NK-92 (cell line): Measurements from ENCODE around the gene MSRB2.
"Not testable (repeated sequence)": the region's sequence is repeated elsewhere in the genome, so short reads cannot be mapped to it uniquely, and the experiment has no call there.

Experiments used
- DNase-seq: peaks from one replicate; lab custom pipeline; 2025; ENCODE audit not compliant: unreplicated experiment; lab: John Stamatoyannopoulos, UW

Gene MSRB2

DNA sequence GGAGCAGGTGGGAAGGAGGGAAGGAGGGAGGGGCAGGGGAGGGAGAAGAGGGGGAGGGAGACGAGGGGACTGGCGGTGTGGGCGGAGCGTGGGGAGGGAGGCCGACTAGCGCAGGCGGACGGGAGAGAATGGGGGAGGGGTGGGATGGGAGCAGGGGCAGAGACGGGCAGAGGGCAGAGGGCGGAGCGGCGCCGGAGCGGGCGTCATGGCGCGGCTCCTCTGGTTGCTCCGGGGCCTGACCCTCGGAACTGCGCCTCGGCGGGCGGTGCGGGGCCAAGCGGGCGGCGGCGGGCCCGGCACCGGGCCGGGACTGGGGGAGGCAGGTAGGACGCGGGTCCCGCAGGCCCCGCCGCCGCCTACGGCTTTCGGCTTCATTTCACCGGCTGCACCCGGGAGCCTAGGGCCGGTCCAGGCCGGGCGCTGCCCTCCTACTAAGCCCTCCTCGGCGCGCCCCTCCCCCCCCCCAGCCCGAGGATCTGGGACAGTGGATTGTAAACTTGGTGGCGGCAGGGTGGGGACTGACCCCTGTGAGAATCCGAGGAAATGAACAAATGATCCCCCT, at the start of gene MSRB2:
MSRB2 (plus strand) TSS at position 176 of the 562 bp plus-strand sequence; CDS start at position 206, 30 bp downstream.
- DNase-seq = no peak

DNA sequence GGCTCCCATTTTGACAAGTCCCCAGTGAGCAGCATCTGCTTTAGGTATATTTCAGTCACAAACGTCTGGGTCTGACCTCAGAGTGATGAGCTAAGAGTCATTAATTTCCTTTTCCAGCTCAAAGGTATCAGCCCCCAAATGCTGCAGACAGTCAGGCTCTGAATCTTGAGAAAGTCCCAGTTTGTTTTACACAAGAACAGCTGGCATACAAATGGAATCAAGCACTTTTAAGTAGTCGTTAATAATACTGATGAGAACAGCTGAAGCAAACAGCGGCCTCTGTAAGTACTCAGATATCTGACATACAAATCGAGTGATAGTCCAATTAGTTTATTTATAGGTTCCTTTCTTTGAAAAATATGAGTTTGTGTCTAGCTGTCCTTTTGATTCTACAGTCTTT, 49.4 kb upstream of the MSRB2 start:
- no peak for DNase-seq

DNA sequence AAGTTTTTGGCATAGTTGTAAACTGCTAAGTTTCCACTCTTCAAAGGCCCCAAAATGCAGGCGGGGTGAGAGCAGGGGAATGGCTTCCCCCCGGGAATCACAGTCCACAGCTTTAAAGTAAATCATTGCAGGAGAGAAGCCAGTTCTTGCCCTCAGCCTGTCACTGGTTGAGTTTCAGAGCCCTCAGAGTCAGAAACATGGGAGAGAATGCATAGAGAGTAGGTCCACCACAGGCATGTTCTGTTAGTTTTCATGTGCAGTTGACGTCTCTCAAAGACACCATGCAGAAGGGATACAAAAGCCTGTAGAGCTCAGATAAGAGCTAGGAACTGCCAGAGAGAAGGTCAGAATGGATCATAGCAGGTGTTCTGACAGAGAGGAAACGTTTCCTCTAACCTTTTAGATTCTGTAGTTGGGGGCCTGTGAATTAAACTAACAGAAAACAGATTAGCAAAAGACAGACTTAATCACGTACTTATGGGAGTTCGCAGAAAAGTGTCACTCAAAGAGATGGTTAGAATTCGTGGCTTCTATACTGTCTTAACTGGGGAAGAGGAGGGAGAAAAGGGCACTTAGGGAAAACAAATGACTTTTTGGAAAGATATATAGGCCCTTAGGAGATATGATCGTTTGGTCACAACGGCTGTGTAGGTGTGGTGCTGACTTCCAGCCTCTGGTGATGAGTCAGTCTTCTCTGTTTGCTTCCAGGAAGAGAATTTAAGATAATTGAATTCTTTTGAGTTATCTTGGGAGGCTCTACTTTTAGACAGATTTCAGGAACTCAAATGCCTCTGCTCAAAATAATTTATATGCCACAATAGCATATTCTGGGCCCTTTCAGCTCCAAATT, 48.0 kb upstream of the MSRB2 start:
- DNase-seq = no peak

DNA sequence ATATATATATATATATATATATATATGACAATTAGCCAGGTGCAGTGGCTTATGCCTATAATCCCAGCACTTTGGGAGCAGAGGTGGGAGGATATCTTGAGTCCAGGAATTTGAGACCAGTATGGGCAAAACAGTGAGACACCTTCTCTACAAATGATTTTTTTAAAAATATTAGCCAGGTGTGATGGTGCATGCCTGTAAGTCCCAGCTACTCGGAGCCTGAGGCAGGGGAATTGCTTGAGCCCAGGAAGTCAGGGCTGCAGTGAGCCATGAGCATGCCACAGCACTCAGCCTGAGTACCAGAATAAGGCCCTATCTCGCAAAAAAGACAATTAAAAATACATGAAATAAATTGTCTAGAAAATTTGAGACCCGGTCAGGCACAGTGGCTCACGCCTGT, 47.2 kb upstream of the MSRB2 start:
- no peak for DNase-seq

DNA sequence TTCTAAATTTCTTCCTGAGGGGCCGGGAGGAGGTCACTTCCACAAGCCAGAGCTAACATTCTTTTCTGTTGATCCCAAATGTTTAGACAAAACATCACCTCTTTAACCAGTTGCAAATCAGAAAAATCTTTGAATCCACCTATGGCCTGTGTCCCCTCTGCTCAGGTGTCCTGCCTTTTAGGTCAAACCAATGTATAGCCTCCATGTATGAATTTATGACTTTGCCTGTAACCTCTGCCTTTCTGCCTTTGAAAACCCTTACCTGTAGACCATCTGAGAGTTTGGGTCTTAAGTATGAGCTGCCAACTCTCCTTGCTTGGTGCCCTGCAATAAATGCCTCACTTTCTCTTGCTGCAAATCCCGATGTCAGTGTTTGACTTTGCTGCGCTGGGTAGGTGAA, 44.1 kb upstream of the MSRB2 start:
- no peak for DNase-seq

DNA sequence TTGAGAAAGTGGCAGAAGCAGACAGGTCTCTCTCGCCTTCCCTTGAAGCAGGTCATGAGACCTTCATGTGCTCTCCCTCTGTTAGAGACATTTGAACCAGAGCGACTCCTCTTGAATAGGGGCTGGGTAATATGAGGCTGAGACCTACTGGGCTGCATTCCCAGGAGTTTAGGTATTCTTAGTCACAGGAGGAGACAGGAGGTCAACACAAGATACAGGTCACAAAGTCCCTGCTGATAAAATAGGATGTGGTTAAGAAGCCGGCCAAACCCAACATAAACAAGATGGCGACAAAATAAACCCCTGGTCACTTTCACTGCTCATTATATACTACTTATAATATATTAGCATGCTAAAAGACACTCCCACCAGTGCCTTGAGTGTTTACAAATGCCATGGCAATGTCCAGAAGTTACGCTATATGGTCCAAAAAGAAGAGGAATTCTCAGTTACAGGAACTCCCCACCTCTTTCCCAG, 43.5 kb upstream of the MSRB2 start:
- no peak for DNase-seq

DNA sequence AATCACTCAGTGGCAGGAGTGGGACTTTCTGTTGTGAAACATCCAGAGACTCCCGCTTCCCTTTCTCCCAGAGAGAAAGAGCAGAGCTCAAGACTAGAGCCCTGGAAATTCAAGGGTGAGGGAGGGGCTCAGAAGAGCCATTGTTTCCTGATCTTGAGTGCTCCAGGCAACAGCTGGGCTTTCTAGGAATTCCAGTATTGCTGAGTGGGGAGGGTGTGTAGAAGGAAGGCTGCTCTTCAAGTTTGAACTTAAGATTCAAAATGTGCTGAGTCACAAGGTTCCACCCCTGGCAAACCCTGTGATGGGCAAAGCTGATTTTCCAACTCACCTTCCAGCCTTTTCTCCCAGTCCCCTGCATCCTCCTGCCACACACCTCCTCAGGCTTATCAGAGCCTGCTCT, 42.3 kb upstream of the MSRB2 start:
- no peak for DNase-seq

DNA sequence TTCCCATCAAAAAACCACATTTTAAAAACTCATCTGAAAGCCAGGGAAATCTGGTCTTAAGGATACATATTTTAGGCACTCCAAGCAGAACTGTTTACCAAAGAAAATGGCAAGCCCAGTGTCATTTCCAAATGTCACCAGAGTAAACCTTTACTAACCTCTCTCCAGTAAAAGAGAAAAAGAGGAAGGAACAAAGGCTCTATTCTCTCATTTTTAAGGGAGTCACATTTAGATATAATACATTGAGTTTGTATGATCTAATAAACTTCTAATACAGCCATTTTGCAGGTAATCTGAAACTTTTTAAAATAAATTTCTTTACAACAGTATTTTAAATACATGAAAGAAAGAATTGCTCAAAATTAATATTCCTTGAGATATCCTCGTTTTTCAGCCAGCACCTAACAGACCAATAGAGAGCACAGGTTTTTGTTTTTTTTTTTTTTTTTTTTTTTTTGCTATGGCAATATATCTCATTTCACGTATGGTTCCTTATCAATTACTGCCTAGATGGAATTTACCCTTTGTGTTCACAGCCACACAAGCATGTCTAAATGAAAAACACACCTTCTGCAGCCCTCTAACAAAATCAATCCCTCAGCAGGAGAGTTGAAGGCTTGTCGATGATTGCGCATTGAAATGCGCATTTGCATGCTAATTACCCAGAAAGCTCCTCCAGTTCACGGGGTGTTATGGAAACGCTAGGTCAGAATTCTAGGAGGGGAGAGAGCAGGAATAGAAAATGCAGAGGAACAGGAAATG, 39.8 kb upstream of the MSRB2 start:
- no peak for DNase-seq

DNA sequence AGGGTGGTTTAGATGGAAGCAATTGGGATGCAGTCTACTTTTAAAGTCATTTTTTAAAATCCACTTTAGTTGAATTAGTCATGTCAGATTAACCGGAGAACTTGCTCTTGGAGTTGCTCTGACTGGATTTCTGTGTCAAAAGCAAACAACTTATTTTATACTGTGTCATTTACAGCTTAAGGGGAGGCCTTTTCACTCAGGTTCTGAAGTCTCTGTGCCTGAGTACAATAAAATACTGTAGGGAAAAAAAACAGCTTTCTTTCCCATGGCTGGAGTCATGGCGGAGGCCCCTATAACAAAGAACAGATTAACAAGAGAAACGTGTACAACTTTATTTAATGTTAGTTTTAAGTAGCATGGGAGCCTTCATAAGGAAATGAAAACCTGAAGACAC, 39.2 kb upstream of the MSRB2 start:
- no peak for DNase-seq

DNA sequence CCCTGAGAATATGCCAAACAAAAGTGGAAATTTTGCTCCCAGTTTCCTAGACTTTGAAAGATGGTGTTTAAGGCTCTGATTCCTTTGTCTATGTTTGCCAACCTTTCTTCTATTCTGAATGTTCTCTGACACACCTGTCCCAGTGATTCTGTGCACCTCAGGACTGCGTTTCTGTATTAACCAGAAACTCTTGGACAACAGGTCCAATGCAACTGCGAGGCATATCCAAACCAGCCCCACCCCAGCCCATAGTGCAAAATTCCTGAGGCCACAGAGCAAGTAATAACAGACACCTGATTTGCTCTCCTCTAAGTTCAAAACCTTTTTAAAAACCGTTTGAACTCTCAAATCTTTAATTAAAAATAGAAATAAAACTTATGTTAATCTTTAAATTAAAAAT, 37.0 kb upstream of the MSRB2 start:
- no peak for DNase-seq

DNA sequence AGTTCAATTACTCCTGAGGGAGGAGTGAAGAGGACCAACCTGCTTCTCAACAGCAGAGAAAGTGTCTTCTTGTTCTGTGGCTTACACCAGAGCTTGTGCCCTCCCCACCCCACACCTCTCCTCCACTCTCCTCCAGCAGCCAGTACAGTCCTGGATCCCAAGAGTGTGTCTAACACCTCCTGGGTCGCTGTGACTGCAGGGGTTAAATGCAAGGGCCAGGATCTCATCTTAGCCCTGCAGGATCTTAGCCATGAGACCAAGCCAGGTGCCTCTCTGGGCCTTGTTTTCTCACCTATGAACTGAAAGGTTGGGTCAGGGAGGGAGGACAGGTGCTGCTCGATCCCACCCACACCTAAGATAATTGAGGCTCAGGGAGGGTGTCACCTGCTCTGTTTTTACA, 34.5 kb upstream of the MSRB2 start:
- DNase-seq = no peak

DNA sequence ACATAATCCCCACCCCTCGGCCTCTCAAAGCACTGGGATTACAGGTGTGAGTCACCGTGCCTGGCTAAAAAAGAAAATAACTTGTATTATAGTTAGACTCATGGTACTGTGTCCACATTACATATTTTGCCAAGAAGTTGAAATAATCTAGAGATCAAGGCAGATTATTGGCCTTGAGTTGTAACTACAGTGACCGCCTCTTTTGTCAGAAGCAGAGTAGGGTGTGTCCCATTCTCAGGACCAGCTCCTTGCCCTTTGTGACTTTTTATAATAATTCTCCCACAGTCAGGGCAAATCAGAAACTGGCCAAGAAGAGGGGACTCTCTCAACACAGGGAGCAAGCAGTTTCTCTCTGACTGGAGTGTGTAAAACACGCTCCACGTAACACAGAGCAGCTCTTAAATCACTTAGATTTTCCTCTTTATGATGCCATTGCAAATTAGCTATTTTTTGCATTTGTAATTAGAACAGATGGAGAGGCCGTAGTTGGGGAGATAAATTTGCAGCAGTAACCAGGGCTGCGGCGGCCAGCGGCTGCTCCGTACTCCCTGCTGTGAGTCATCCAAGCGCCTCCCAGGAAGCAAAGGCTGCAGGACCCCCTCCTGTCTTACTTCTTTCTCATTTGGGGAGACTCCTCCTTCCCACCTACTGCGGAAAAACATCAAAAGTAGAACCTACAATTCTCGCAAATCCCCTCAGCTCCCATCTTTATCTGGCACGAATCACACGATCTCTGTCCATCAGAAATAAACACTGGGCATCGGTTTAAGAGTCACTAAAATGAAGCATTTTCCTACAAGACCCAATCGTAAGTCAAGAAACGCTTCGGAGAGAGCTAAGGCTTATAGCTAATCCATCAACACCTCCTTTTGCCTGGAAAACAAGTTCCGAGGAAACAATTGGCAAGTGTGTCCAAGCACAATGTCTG, 32.1 kb upstream of the MSRB2 start:
- DNase-seq = no peak

DNA sequence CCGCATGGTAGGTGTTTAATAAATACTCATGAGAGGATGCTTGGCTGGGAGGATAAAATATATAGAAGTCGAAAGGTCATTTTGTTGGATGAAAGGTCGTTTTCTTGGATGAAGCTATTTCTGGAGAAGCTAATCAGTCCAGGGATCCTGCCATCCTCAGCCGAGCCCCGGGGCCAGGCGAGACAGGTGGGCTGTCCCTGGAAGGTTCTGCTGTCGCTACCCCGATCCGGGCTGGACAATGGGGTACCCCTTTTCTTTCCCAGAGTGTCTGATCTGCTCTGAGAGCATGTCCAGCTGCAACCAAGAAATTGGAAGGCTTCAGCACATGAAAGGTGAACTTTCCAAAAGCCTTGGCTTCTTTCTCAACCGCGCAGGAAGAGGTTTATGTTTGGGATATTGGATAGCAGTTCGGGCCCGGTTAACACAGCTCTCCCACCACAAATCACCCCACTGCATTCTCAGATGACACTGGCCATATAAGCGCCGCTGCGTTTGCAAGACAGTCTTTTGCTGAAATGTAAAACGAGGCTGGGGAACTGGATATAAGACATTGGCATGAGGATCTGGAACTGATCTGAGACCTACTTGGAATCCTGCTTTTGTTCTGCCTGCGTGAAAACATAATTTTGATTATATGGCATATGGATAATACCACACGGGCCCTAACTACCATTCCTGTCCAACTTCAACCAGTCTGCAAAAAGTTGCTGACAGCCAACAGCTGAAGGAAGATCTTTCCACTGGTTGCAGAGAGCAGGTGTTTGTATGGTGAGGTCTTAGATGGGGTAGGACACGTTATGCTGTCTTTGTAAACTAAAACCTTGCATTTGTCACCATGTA, 31.2 kb upstream of the MSRB2 start:
- DNase-seq = no peak

DNA sequence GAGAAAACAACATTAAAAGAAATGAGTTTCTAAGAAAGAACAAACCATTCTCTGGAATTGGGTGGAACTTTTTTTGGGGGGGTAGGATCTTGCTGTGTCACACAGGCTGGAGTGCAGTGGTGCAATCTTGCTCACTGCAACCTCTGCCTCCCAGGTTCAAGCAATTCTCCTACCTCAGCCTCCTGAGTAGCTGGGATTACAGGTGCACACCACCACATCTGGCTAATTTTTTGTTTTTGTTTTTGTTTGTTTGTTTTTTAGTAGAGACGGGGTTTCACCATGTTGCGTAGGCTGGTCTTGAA, 30.6 kb upstream of the MSRB2 start:
- DNase-seq = not testable (repeated sequence)

DNA sequence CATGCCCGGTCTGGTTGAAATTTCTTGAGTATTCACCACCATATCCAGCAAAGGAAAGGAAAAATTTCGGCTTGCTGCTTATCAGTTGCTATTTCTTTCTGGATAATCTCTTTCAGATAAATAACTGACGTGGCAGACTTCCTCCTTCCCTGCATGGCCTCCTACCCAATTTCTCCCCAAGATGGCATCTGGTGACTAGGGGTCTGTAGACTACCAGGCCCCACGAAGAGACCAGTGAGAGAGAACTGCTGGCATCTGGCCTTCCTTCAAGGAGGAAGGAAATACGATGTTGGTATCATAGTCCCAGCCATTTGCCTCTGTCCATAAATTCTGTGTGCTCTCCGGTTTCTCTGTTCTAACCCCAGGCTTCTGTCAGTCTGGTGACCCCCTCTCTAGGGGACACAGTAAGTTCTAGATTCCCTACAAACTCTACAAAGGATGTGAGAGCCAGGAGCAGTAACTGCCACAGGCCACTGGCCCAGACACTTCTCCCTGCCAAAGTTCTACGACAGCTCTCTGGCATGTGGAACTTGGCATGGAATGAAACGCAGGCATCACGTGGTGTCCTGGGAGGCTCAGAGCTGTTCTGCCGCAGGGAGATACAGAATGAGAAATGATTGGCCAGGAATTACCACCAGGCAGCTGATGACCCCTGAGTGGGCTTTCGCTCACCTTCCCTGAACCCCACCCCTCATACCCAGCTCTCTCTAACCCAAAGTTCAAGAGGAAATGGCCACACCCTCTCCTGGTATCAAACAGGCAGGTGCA, 30.0 kb upstream of the MSRB2 start:
- no peak for DNase-seq

DNA sequence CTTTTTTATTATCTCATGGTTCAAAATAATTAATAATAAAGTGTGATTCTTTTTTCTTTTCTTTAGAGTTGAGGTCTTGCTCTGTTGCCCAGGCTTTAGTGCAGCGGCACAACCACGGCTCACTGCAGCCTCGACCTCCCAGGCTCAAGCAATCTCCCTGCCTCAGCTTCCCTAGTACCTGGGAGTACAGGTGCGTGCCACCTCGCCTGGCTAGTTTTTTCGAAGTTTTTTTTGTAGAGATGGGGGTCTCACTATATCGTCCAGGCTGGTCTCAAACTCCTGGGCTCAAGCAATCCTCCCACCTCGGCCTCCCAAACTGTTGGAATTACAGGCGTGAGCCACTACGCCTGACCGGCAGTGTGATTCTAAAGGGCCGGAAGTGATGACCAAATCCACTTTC, 28.0 kb upstream of the MSRB2 start:
- DNase-seq = no peak

DNA sequence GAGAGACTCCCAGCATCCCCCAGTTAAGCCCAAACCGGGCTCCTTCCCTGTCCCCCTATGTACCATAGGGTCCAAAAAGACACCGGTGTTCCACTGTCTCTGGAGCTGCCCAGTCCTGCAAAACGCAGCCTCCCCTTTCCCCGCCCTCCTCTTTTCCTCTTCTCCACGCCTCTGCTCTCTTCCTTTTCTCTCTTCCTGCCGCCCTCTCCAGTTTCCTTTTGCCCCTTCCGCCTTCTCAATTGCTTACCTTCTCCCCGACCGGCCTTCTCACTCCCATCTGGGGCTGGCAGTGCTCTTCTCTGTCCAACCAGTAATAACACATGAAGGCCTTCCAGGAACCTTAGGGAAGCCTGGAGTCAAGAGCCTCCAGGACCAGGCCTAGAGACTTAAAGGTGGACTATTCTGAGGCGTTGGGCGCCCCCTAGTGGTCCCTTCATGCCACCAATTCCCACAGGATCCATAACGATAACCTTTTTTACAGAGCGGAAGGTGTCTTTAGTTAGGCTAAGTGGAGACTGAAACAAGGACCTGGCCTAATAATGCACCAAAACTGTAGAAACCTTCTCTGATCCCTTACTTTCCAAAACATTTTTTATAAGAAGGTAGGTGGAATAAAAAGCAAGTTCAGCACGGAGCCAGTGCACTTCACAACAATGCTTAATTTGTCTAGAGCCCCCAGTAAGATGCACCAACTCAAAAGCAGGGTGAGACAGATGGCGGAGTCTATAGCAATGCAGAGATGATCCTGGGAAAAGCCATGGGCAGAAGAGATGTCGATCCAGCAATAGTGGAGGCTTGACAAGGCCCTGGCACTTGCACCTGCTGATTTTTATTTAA, 27.2 kb upstream of the MSRB2 start:
- DNase-seq = no peak

DNA sequence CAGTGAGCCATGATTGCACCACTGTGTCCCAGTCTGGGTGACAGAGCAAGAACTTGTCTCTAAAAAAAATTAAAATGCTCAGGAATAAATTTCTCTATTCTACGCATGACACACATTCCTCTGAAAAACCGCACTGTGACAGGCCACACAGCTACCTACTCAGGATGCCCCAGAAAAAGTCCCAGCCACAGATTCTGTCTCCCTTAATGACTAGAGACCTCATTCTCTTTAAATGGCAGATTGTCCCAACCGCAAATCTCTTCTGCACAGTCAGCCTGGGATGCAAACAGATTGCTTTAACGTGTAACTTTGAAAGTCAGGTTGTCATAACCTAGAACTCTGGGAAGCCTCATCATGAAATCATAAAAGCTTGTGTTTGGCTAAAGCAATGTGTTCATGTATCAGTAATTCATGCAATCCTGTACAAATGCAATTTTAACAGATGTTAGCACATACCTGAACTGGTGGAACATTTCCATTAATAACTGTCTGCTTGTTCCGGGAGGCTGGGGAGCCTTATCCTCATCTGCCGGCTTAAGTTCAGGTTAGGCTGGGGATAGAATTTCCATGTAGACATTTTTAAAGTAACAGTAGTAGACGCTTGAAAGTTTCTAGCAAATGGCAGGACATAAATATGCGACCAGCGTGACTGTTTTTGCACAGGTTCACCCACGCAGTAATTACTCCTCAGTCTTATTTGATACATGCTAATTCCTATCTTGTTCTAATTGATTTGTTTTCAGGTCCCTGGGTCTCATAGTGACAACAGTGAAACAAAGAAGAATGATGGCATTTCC, 26.2 kb upstream of the MSRB2 start:
- no peak for DNase-seq
